Hepatocyte (in vitro differentiated cells): ENCODE measurements around the gene PAF1. TPM values are rescaled to one million over a fixed set of nuclear protein-coding genes. Genes with fewer than 3 reads are reported as not detected.
A peak's percentile ranks its signal among the peaks of the same experiment; 100 is the strongest.

Experiments
- DNase-seq: peaks from one replicate; pipeline ENCODE4 v3.0.0-alpha.2; 2016; ENCODE audit warnings: low spot score
- H2AFZ ChIP-seq: fragments of 200-600 bp; sonication (generic); 2 replicates; pipeline ENCODE4 v1.6.0; 2016; ENCODE audit warnings: antibody characterized with exemption, mild to moderate bottlenecking
- H3K27ac ChIP-seq: fragments of 200-600 bp; sonication (generic); 2 replicates; pipeline ENCODE4 v1.5.1; 2016; ENCODE audit warnings: mild to moderate bottlenecking
- H3K27me3 ChIP-seq: fragments of 200-600 bp; sonication (generic); 2 replicates; pipeline ENCODE4 v1.6.1; 2016
- H3K36me3 ChIP-seq: fragments of 200-600 bp; sonication (generic); replicated peaks from 2 replicates; pipeline ENCODE4 v1.5.1; 2016; ENCODE audit warnings: low read depth; ENCODE audit not compliant: insufficient read depth
- H3K4me1 ChIP-seq: fragments of 200-600 bp; sonication (generic); 2 replicates; pipeline ENCODE4 v1.5.1; 2016; ENCODE audit warnings: mild to moderate bottlenecking, moderate library complexity; ENCODE audit not compliant: insufficient read depth
- H3K4me2 ChIP-seq: fragments of 200-600 bp; sonication (generic); 2 replicates; pipeline ENCODE4 v1.6.0; 2016
- H3K4me3 ChIP-seq: fragments of 200-600 bp; sonication (generic); 2 replicates; pipeline ENCODE4 v1.5.1; 2016; ENCODE audit warnings: mild to moderate bottlenecking
- H3K79me2 ChIP-seq: fragments of 200-600 bp; sonication (generic); 2 replicates; pipeline ENCODE4 v1.6.0; 2017; ENCODE audit warnings: mild to moderate bottlenecking
- H3K9me2 ChIP-seq: fragments of 200-600 bp; sonication (generic); replicated peaks from 2 replicates; pipeline ENCODE4 v1.6.0; 2017; ENCODE audit warnings: mild to moderate bottlenecking; ENCODE audit not compliant: insufficient read depth
- H3K9me3 ChIP-seq: fragments of 200-600 bp; sonication (generic); 2 replicates; pipeline ENCODE4 v1.5.1; 2016; ENCODE audit warnings: low read depth, mild to moderate bottlenecking
- H4K20me1 ChIP-seq: fragments of 200-600 bp; sonication (generic); 2 replicates; pipeline ENCODE4 v1.6.0; 2016; ENCODE audit warnings: mild to moderate bottlenecking; ENCODE audit not compliant: insufficient read depth, poor library complexity, severe bottlenecking
- EZH2 ChIP-seq: fragments of 200-600 bp; sonication (generic); IDR thresholded peaks from 2 replicates; pipeline ENCODE4 v1.6.1; 2016; ENCODE audit warnings: antibody characterized with exemption, mild to moderate bottlenecking, borderline replicate concordance
- EZH2phosphoT487 ChIP-seq: fragments of 200-600 bp; sonication (generic); IDR thresholded peaks from one replicate; pipeline ENCODE4 v1.6.1; 2018; ENCODE audit warnings: antibody characterized with exemption, mild to moderate bottlenecking, low read depth, moderate library complexity; ENCODE audit not compliant: unreplicated experiment, severe bottlenecking
- WGBS: methylation state at CpG from one replicate; pipeline ENCODE4 v1.1.6; 2016; ENCODE audit warnings: low lambda C conversion rate; ENCODE audit errors: missing lambda C conversion rate; 5-methylcytosine and 5-hydroxymethylcytosine counted together
- polyA plus RNA-seq: library from polyadenylated mRNA; unstranded; fragments of >200 nt; fragmentation: Nextera tagmentation; extraction: Ambion mirVana; gene quantifications from 2 replicates; pipeline ENCODE4 v1.2.1, GENCODE V29; 2016
- total RNA-seq: library from RNA; depleted of rRNA; stranded (reverse); fragments of >200 nt; gene quantifications from 2 replicates; pipeline ENCODE4 v1.2.3, GENCODE V29; 2014
- TF ChIP-seq, protein P1 (sequence below): fragments of 200-600 bp; sonication (generic); IDR thresholded peaks from 2 replicates; pipeline ENCODE4 v1.5.1; 2016; ENCODE audit warnings: antibody characterized with exemption, mild to moderate bottlenecking; ENCODE audit not compliant: poor library complexity

The PAF1 gene
- total and polyA plus RNA-seq, 2 experiments from 2014 or later, result 30.4 to 54.4 TPM

DNA sequence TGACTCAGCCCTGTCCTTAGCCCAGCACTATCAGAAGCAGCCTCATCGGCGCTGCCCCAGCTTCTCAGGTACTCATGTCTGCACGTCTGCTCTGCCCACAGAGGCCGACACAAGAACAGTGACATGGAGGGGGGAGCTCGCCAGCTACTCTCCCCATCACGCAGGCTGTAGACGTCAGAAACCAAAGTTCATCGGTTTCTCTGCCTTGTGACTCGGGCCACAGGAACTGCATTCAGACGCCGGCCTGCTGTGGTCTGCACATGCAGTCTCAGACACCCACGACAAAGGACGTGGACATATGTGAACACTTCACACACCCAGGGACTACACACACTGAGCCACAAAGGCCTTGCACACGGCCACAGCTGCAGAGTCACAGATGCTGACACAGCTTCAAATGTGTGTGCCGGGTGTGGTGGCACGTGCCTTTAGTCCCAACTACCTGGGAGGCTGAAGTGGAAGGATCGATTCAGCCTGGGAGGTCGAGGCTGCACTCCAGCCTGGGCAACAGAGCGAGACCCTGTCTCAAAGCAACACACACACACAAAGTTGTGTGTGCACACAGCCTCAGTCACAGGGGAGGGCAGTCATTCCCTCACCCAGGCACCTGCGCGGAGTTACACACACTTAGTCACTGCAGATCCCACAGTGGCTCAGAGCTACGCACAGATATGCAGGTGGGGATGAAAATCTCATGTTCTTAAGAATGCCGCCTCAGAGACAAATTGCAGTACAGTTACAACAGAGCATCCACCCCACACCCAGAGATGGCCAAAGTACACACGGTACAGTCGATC lies 10.8 kb upstream of the PAF1 start:
- DNase-seq, result peak; percentile 93
- no peaks in the 10 kb centered on the region for H3K9me2 ChIP-seq
- peaks cover 16% of the 10 kb centered on the region for H3K79me2 ChIP-seq
- no peak overlapping the region for H3K4me3 ChIP-seq
- H3K4me2 ChIP-seq, result peak overlapping the region; percentile 87
- H4K20me1 ChIP-seq, result peaks cover under 1% of the 10 kb centered on the region
- no peak overlapping the region for H2AFZ ChIP-seq
- H3K27ac ChIP-seq, result peak overlapping the region; percentile 100
- 42% methylated on average over 25 of the region's 25 CpGs for WGBS
- H3K36me3 ChIP-seq, result no peaks in the 10 kb centered on the region
- no peaks in the 10 kb centered on the region for H3K27me3 ChIP-seq
- no peaks in the 10 kb centered on the region for H3K9me3 ChIP-seq
- TF ChIP-seq EZH2 (no peak), EZH2phosphoT487 (no peak)
- TF ChIP-seq, protein P1, sequence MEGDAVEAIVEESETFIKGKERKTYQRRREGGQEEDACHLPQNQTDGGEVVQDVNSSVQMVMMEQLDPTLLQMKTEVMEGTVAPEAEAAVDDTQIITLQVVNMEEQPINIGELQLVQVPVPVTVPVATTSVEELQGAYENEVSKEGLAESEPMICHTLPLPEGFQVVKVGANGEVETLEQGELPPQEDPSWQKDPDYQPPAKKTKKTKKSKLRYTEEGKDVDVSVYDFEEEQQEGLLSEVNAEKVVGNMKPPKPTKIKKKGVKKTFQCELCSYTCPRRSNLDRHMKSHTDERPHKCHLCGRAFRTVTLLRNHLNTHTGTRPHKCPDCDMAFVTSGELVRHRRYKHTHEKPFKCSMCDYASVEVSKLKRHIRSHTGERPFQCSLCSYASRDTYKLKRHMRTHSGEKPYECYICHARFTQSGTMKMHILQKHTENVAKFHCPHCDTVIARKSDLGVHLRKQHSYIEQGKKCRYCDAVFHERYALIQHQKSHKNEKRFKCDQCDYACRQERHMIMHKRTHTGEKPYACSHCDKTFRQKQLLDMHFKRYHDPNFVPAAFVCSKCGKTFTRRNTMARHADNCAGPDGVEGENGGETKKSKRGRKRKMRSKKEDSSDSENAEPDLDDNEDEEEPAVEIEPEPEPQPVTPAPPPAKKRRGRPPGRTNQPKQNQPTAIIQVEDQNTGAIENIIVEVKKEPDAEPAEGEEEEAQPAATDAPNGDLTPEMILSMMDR, result no peak
- H3K4me1 ChIP-seq, result peaks cover 55% of the 10 kb centered on the region

DNA sequence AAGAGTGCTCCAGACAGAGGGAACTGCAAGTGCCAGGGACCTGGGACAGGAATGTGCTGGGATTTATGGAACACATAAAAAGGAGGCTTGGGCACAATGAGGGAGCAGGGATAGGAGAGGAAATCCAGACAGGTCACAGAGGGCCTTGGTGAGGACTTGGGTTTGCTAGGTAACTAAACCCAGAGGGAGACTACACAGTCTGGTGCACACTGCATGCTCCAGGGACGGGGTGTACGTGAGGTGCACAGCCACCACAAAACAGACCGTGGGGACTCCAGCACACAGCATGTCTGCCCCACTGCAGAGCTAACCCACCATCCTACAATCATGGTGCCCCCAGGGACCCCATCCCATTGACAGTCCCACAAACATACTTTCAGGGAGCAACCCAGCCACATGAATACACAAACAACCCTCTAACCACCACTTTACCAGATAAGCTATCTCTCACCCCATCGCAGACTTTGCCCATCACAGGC lies 10.2 kb upstream of the PAF1 start:
- 35% methylated on average over 4 of the region's 4 CpGs for WGBS
- peaks cover 54% of the 10 kb centered on the region for H3K4me1 ChIP-seq
- no peaks in the 10 kb centered on the region for H3K27me3 ChIP-seq
- no peak overlapping the region for H3K4me3 ChIP-seq
- H2AFZ ChIP-seq, result no peak overlapping the region
- TF ChIP-seq EZH2 (no peak), EZH2phosphoT487 (no peak)
- peaks cover 15% of the 10 kb centered on the region for H3K79me2 ChIP-seq
- H3K27ac ChIP-seq, result peak overlapping the region; percentile 100
- H3K36me3 ChIP-seq, result no peaks in the 10 kb centered on the region
- no peaks in the 10 kb centered on the region for H3K9me2 ChIP-seq
- no peaks in the 10 kb centered on the region for H4K20me1 ChIP-seq
- H3K9me3 ChIP-seq, result no peaks in the 10 kb centered on the region
- H3K4me2 ChIP-seq, result peak overlapping the region; percentile 57
- DNase-seq, result peak; percentile 33

DNA sequence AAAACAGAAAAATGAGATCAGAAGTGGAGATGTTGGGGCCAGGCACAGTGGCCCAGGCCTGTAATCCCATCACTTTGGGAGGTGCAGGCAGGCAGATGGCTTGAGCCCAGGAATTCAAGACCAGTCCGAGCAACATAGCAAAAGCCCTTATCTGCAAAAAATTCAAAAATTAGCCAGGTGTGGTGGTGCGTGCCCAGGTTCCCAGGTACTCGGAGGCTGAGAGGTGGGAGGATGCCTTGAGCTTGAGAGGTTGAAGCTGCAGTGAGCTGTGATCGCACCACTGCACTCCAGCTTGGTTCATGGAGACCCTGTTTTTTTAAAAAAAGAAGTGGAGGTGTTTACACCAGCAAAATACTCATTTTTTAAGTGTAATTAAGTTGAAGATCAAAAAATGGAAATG lies 9.2 kb upstream of the PAF1 start:
- no peak for DNase-seq
- WGBS, result 89% methylated on average over 4 of the region's 4 CpGs

More for the DNA sequence above, 9.2 kb upstream of the PAF1 start:
- Histone ChIP-seq H4K20me1 (no peaks in the 10 kb centered on the region), H3K27ac (peak overlapping the region; percentile 100), H3K9me2 (no peaks in the 10 kb centered on the region), H2AFZ (no peak overlapping the region), H3K4me1 (peaks cover 45% of the 10 kb centered on the region), H3K4me3 (no peak overlapping the region), H3K9me3 (no peaks in the 10 kb centered on the region), H3K36me3 (no peaks in the 10 kb centered on the region), H3K27me3 (no peaks in the 10 kb centered on the region), H3K4me2 (no peak overlapping the region), H3K79me2 (peaks cover 5% of the 10 kb centered on the region)
- TF ChIP-seq EZH2 (no peak), EZH2phosphoT487 (no peak)
- TF ChIP-seq, protein P1, result no peak
